ENCODE data around the gene NOL8.

- TF ChIP-seq SIN3A (IDR thresholded peaks at IDR 0.05; ENCODE audit: borderline replicate concordance, insufficient read depth, low read length) (no peak), POLR2AphosphoS5 (IDR thresholded peaks at IDR 0.05; ENCODE audit: low read depth, low read length) (no peak), TAF1 (IDR thresholded peaks at IDR 0.05; ENCODE audit: borderline replicate concordance, insufficient read depth, low read length) (no peak)
- TF ChIP-seq, protein P1, sequence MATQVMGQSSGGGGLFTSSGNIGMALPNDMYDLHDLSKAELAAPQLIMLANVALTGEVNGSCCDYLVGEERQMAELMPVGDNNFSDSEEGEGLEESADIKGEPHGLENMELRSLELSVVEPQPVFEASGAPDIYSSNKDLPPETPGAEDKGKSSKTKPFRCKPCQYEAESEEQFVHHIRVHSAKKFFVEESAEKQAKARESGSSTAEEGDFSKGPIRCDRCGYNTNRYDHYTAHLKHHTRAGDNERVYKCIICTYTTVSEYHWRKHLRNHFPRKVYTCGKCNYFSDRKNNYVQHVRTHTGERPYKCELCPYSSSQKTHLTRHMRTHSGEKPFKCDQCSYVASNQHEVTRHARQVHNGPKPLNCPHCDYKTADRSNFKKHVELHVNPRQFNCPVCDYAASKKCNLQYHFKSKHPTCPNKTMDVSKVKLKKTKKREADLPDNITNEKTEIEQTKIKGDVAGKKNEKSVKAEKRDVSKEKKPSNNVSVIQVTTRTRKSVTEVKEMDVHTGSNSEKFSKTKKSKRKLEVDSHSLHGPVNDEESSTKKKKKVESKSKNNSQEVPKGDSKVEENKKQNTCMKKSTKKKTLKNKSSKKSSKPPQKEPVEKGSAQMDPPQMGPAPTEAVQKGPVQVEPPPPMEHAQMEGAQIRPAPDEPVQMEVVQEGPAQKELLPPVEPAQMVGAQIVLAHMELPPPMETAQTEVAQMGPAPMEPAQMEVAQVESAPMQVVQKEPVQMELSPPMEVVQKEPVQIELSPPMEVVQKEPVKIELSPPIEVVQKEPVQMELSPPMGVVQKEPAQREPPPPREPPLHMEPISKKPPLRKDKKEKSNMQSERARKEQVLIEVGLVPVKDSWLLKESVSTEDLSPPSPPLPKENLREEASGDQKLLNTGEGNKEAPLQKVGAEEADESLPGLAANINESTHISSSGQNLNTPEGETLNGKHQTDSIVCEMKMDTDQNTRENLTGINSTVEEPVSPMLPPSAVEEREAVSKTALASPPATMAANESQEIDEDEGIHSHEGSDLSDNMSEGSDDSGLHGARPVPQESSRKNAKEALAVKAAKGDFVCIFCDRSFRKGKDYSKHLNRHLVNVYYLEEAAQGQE (IDR thresholded peaks at IDR 0.05; ENCODE audit: insufficient read depth in 1 of 2, low read depth in 2 of 2, low read length in 2 of 2), result no peak
Measured at GRCh38 chr9:92295827-92296258, 29.3 kb downstream of the NOL8 start.
